Upper lobe of right lung (tissue), 1 donor: ENCODE data around the gene NCLN. TPM values are rescaled to one million over a fixed set of nuclear protein-coding genes. Genes with fewer than 3 reads are reported as not detected.

Experiments used
- ATAC-seq: fragments of 200-7000 bp; cut with Tn5 transposase; one replicate; pipeline ENCODE4 v1.9.1; 2020; ENCODE audit warnings: mild to moderate bottlenecking, moderate library complexity
- DNase-seq: peaks from one replicate; pipeline ENCODE4 v3.0.0-alpha.2; 2020
- H3K27ac ChIP-seq: fragments of 200-600 bp; one replicate; pipeline ENCODE4 v1.8.0; 2022
- H3K27me3 ChIP-seq: fragments of 200-600 bp; one replicate; pipeline ENCODE4 v1.8.0; 2022; ENCODE audit warnings: mild to moderate bottlenecking
- H3K36me3 ChIP-seq: fragments of 200-600 bp; one replicate; pipeline ENCODE4 v1.8.0; 2022
- H3K4me1 ChIP-seq: fragments of 200-600 bp; one replicate; pipeline ENCODE4 v1.8.0; 2022
- H3K4me3 ChIP-seq: fragments of 200-600 bp; one replicate; pipeline ENCODE4 v1.8.0; 2022; ENCODE audit warnings: mild to moderate bottlenecking
- H3K9me3 ChIP-seq: fragments of 200-600 bp; one replicate; pipeline ENCODE4 v1.8.0; 2022
- CTCF ChIP-seq: fragments of 200-600 bp; IDR thresholded peaks from one replicate; pipeline ENCODE4 v1.8.0; 2022; ENCODE audit warnings: antibody characterized with exemption
- intact Hi-C: fragments of 100-400 bp; cut with DNase I; formaldehyde crosslinking; loops from one replicate; pipeline ENCODE4 v1.11.0; 2022
- long read RNA-seq: library from polyadenylated mRNA; unstranded; transcript quantifications from one replicate; pipeline ENCODE4 v2.0.0, GENCODE V29; 2021
- total RNA-seq: library from RNA; stranded (reverse); fragmentation: NEBNext Ultra II Directional; extraction: Animal tissue kit (Norgen Biotek cat#: 25700); gene quantifications from one replicate; pipeline ENCODE4 v1.2.1, GENCODE V29; 2021
- donor health status: DM: no; HTN: yes; CAD: no; lungs with severe emphysema.

The NCLN gene
- total RNA-seq, result 71.4 TPM
- long read RNA-seq, full-length matches to known transcripts, result 31 of 97 reads
- long read RNA-seq, partial matches to known transcripts, result 11 of 97 reads
- long read RNA-seq, other reads (novel, unspliced or antisense), result 55 of 97 reads

- no peaks in the 10 kb centered on the region for H3K27me3 ChIP-seq
- peak within 1 kb of the TSS; percentile 95 for H3K4me3 ChIP-seq
- no peaks in the 10 kb centered on the region for H3K9me3 ChIP-seq
- intact Hi-C loops, result no loop called here
- H3K36me3 ChIP-seq, result no peaks in the 10 kb centered on the region
- ATAC-seq (peak; percentile 95), DNase-seq (peak; percentile 97)
- TF ChIP-seq CTCF, result no peak
- peak within 1 kb of the TSS; percentile 83 for H3K27ac ChIP-seq
- peaks cover 27% of the 10 kb centered on the region for H3K4me1 ChIP-seq
Measured at GRCh38 chr19:3185461-3186159, at the start of gene NCLN. NCLN (plus strand) TSS chr19:3185930; CDS start chr19:3186031, 101 bp downstream.

- H3K27ac ChIP-seq, result peak within 1 kb of the TSS; percentile 81
Measured at GRCh38 chr19:3135961-3136683, 49.6 kb upstream of the NCLN start, which contains the start of gene GNA15. GNA15 (plus strand) TSS chr19:3136033; CDS start chr19:3136451, 418 bp downstream.

GRCh38 chr19:3136684-3137055 is 49.1 kb upstream of the NCLN start:
- Histone ChIP-seq H3K4me3 (peak overlapping the region; percentile 58), H3K27ac (peak overlapping the region; percentile 81), H3K4me1 (peaks cover 18% of the 10 kb centered on the region), H3K27me3 (no peaks in the 10 kb centered on the region), H3K36me3 (no peaks in the 10 kb centered on the region), H3K9me3 (no peaks in the 10 kb centered on the region)
- no peak for TF ChIP-seq CTCF
- intact Hi-C loops, result no loop called here
- DNase-seq (no peak), ATAC-seq (peak; percentile 5)

More at GRCh38 chr19:3135961-3136683, 49.6 kb upstream of the NCLN start, which contains the start of gene GNA15:
- Histone ChIP-seq H3K36me3 (no peaks in the 10 kb centered on the region), H3K4me1 (peaks cover 13% of the 10 kb centered on the region), H3K4me3 (peak within 1 kb of the TSS; percentile 58), H3K9me3 (no peaks in the 10 kb centered on the region), H3K27me3 (no peaks in the 10 kb centered on the region)
- no peak for TF ChIP-seq CTCF
- intact Hi-C loops, result no loop called here
- DNase-seq (peak; percentile 86), ATAC-seq (peak; percentile 89)

GRCh38 chr19:3137119-3137518 is 48.6 kb upstream of the NCLN start:
- ATAC-seq, result no peak
- TF ChIP-seq CTCF, result no peak
- Histone ChIP-seq H3K9me3 (no peaks in the 10 kb centered on the region), H3K27me3 (no peaks in the 10 kb centered on the region), H3K36me3 (no peaks in the 10 kb centered on the region), H3K4me3 (peak overlapping the region; percentile 58), H3K4me1 (peaks cover 21% of the 10 kb centered on the region), H3K27ac (peak overlapping the region; percentile 36)
- no peak for DNase-seq
- intact Hi-C loops, result no loop called here

- ATAC-seq (no peak), DNase-seq (no peak)
- H3K4me1 ChIP-seq, result peaks cover 28% of the 10 kb centered on the region
- H3K9me3 ChIP-seq, result no peaks in the 10 kb centered on the region
- H3K27ac ChIP-seq, result no peak overlapping the region
- H3K4me3 ChIP-seq, result no peak overlapping the region
- intact Hi-C loops, result no loop called here
- H3K27me3 ChIP-seq, result no peaks in the 10 kb centered on the region
- no peaks in the 10 kb centered on the region for H3K36me3 ChIP-seq
- TF ChIP-seq CTCF, result no peak
Measured at GRCh38 chr19:3138268-3138667, 47.5 kb upstream of the NCLN start.
